ENCODE data around the gene NCKAP5L. TPM values are rescaled to one million over a fixed set of nuclear protein-coding genes. Genes with fewer than 3 reads are reported as not detected.
A peak's percentile ranks its signal among the peaks of the same experiment; 100 is the strongest.

The NCKAP5L gene
- total RNA-seq, 1 experiment from 2014 or later = 19.5 TPM

- Histone ChIP-seq H3K4me3 (ENCODE audit: low read depth, low read length) (no peak overlapping the region), H3K9me3 (peaks cover 8% of the 10 kb centered on the region; the same call in 1 of the 2 replicates), H3K27me3 (replicated peaks; ENCODE audit: control insufficient read depth, insufficient read depth, low read length) (no peaks in the 10 kb centered on the region), H3K36me3 (ENCODE audit: control insufficient read depth, insufficient read depth, low read length) (no peaks in the 10 kb centered on the region; the same call in 1 of the 2 replicates), H3K4me1 (no peaks in the 10 kb centered on the region)
- TF ChIP-seq CTCF (IDR thresholded peaks at IDR 0.05; ENCODE audit: insufficient read depth in 1 of 2, low read depth in 1 of 2, low read length in 1 of 2, severe bottlenecking in 1 of 2, unreplicated experiment in 1 of 2) = no peak
- POLR2A ChIA-PET = no interaction called here
- H3K4me3 Mint-ChIP-seq (ENCODE audit: unreplicated experiment) = no peak overlapping the region
- no peak for DNase-seq
- H3K4me1 Mint-ChIP-seq (ENCODE audit: low read depth, unreplicated experiment) = no peaks in the 10 kb centered on the region
- CTCF ChIA-PET = interaction anchor here (1.0 kb wide), 1 partner anchor 13 kb away, joined by 3 read pairs; no protein-coding TSS in a partner anchor
- H3K27ac Mint-ChIP-seq (ENCODE audit: unreplicated experiment) = no peak overlapping the region
- peaks cover 9% of the 10 kb centered on the region for H3K9me3 Mint-ChIP-seq (ENCODE audit: unreplicated experiment)
- no TSS peak for BruUV-seq (replicated peaks)
- intact Hi-C loops (cut with micrococcal nuclease; ENCODE audit: unreplicated experiment) = no loop called here
- H3K27me3 Mint-ChIP-seq (ENCODE audit: insufficient read depth, unreplicated experiment) = no peaks in the 10 kb centered on the region
- peaks cover 13% of the 10 kb centered on the region for H3K36me3 Mint-ChIP-seq (ENCODE audit: insufficient read depth, unreplicated experiment)
Observed at GRCh38 chr12:49790741-49791555, 37.3 kb downstream of the NCKAP5L start.

GRCh38 chr12:49789992-49790391, 38.2 kb downstream of the NCKAP5L start:
- peak in 1 of 2 experiments; percentile 55 for DNase-seq
- no peaks in the 10 kb centered on the region for H3K27me3 Mint-ChIP-seq (ENCODE audit: insufficient read depth, unreplicated experiment)
- Histone ChIP-seq H3K27me3 (replicated peaks; ENCODE audit: control insufficient read depth, insufficient read depth, low read length) (no peaks in the 10 kb centered on the region), H3K9me3 (peaks cover 8% of the 10 kb centered on the region; the same call in 1 of the 2 replicates), H3K36me3 (ENCODE audit: control insufficient read depth, insufficient read depth, low read length) (no peaks in the 10 kb centered on the region; the same call in 1 of the 2 replicates), H3K4me3 (ENCODE audit: low read depth, low read length) (no peak overlapping the region), H3K4me1 (no peaks in the 10 kb centered on the region)
- POLR2A ChIA-PET = no interaction called here
- no peak overlapping the region for H3K4me3 Mint-ChIP-seq (ENCODE audit: unreplicated experiment)
- no peaks in the 10 kb centered on the region for H3K4me1 Mint-ChIP-seq (ENCODE audit: low read depth, unreplicated experiment)
- peaks cover 13% of the 10 kb centered on the region for H3K36me3 Mint-ChIP-seq (ENCODE audit: insufficient read depth, unreplicated experiment)
- intact Hi-C loops (cut with micrococcal nuclease; ENCODE audit: unreplicated experiment) = no loop called here
- CTCF ChIA-PET = interaction anchor here (1.0 kb wide), 1 partner anchor 12 kb away, joined by 3 read pairs; no protein-coding TSS in a partner anchor
- H3K27ac Mint-ChIP-seq (ENCODE audit: unreplicated experiment) = no peak overlapping the region
- no TSS peak for BruUV-seq (replicated peaks)
- TF ChIP-seq CTCF (IDR thresholded peaks at IDR 0.05; ENCODE audit: insufficient read depth in 1 of 2, low read depth in 1 of 2, low read length in 1 of 2, severe bottlenecking in 1 of 2, unreplicated experiment in 1 of 2) = peak in 1 of 2 experiments; percentile 37
- H3K9me3 Mint-ChIP-seq (ENCODE audit: unreplicated experiment) = peaks cover 9% of the 10 kb centered on the region

GRCh38 chr12:49787672-49788071, 40.5 kb downstream of the NCKAP5L start:
- Histone ChIP-seq H3K9me3 (peaks cover 8% of the 10 kb centered on the region; the same call in 1 of the 2 replicates), H3K4me1 (no peaks in the 10 kb centered on the region), H3K4me3 (ENCODE audit: low read depth, low read length) (no peak overlapping the region), H3K27me3 (replicated peaks; ENCODE audit: control insufficient read depth, insufficient read depth, low read length) (no peaks in the 10 kb centered on the region), H3K36me3 (ENCODE audit: control insufficient read depth, insufficient read depth, low read length) (no peaks in the 10 kb centered on the region; the same call in 1 of the 2 replicates)
- DNase-seq = no peak
- Mint-ChIP-seq H3K27ac (ENCODE audit: unreplicated experiment) (no peak overlapping the region), H3K4me3 (ENCODE audit: unreplicated experiment) (no peak overlapping the region), H3K4me1 (ENCODE audit: low read depth, unreplicated experiment) (no peaks in the 10 kb centered on the region), H3K27me3 (ENCODE audit: insufficient read depth, unreplicated experiment) (peaks cover 6% of the 10 kb centered on the region), H3K36me3 (ENCODE audit: insufficient read depth, unreplicated experiment) (no peaks in the 10 kb centered on the region), H3K9me3 (ENCODE audit: unreplicated experiment) (peaks cover 9% of the 10 kb centered on the region)
- ChIA-PET CTCF (no interaction called here), POLR2A (no interaction called here)
- TSS peak; percentile 25 for BruUV-seq (replicated peaks)
- no peak for TF ChIP-seq CTCF (IDR thresholded peaks at IDR 0.05; ENCODE audit: insufficient read depth in 1 of 2, low read depth in 1 of 2, low read length in 1 of 2, severe bottlenecking in 1 of 2, unreplicated experiment in 1 of 2)
- intact Hi-C loops (cut with micrococcal nuclease; ENCODE audit: unreplicated experiment) = no loop called here

Data from Caco-2 (cell line).